ENCODE data around the gene PDK3.

PDK3 gene

DNA sequence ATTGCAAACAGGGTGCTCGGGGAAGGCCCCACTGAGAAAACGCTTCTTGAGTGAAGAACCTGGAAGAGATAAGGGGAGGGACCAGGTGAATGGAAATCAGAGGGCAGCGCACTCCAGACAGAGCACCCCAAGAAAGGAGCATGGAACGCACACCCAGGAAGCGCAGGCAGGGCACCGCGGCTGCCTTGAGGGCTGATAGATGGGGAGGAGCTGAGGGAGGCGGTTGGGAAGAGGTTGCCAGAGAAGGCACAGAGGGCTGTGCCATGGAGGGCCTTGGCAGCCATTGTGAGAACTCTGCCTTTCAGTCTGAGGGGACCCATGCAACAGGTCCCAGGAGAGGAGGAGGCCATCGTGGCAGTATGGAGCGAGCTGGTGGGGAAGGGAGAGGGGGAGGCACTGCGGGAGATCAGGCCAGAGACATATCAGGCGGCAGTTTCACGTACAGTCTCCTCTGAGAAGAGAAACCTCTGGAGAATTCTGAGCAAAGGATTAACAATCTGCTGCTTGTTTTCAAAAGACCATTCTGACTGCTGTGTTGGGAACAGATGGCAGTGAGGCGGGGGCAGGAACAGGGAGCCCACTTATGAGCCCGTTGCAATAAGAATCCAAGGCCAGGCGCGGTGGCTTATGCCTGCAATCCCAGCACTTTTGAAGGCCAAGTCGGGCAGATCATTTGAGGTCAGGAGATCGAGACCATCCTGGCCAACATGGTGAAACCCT lies 98.4 kb downstream of the PDK3 start:
- ATAC-seq (no peak), DNase-seq (no peak)
- no peaks in the 10 kb centered on the region for H3K27me3 Mint-ChIP-seq
- H3K4me1 Mint-ChIP-seq, result no peaks in the 10 kb centered on the region
- H3K27ac Mint-ChIP-seq, result no peak overlapping the region
- H3K9me3 Mint-ChIP-seq, result no peaks in the 10 kb centered on the region
- no peak overlapping the region for H3K4me3 Mint-ChIP-seq

DNA sequence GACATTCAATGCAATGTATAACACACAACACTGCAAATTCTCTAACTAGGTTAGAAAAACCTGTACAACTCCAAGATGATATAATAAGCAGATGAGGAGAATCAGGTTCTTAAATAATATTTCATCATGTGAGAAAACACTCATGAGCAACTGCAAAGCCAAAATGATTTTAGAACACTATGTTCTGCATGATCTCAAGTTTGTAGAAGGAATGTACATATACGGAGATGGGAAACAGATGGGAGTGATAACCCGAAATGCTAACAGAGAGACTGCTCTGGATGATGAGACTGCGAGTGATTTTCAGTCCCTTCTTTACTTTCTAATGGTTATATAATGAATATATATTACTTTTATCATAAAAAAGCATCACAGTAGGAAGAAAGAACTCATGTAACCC lies 101.2 kb downstream of the PDK3 start:
- Mint-ChIP-seq H3K9me3 (no peaks in the 10 kb centered on the region), H3K27me3 (no peaks in the 10 kb centered on the region), H3K4me1 (no peaks in the 10 kb centered on the region), H3K27ac (no peak overlapping the region), H3K4me3 (no peak overlapping the region)
- DNase-seq (no peak), ATAC-seq (no peak)

GRCh38 chrX:24567169-24567568 lies 102.1 kb downstream of the PDK3 start:
- no peak overlapping the region for H3K27ac Mint-ChIP-seq
- no peaks in the 10 kb centered on the region for H3K4me1 Mint-ChIP-seq
- no peaks in the 10 kb centered on the region for H3K9me3 Mint-ChIP-seq
- no peaks in the 10 kb centered on the region for H3K27me3 Mint-ChIP-seq
- DNase-seq (no peak), ATAC-seq (no peak)
- no peak overlapping the region for H3K4me3 Mint-ChIP-seq

- DNase-seq (no peak), ATAC-seq (no peak)
- H3K27me3 Mint-ChIP-seq, result no peaks in the 10 kb centered on the region
- H3K27ac Mint-ChIP-seq, result no peak overlapping the region
- no peak overlapping the region for H3K4me3 Mint-ChIP-seq
- no peaks in the 10 kb centered on the region for H3K9me3 Mint-ChIP-seq
- no peaks in the 10 kb centered on the region for H3K4me1 Mint-ChIP-seq
These were observed 109.7 kb downstream of the PDK3 start for GRCh38 chrX:24574743-24575142.

GRCh38 chrX:24575496-24575895 lies 110.4 kb downstream of the PDK3 start:
- Mint-ChIP-seq H3K9me3 (no peaks in the 10 kb centered on the region), H3K27ac (no peak overlapping the region), H3K4me1 (no peaks in the 10 kb centered on the region), H3K27me3 (no peaks in the 10 kb centered on the region), H3K4me3 (no peak overlapping the region)
- no peak for ATAC-seq
- DNase-seq, result no peak

- no peak for DNase-seq
- Mint-ChIP-seq H3K4me3 (no peak overlapping the region), H3K27me3 (no peaks in the 10 kb centered on the region), H3K4me1 (no peaks in the 10 kb centered on the region), H3K27ac (no peak overlapping the region), H3K9me3 (no peaks in the 10 kb centered on the region)
- ATAC-seq, result no peak
These were observed 112.0 kb downstream of the PDK3 start for GRCh38 chrX:24577091-24577490.

Measured in stimulated activated naive CD8-positive, alpha-beta T cell treated with anti-CD3 and anti-CD28 coated beads, Interleukin-15, amount 100 ng/mL, for 72 hours (primary cell).